SH-SY5Y (cell line): ENCODE measurements around the gene HS3ST2.

Source experiments
- GATA2 ChIP-seq: IDR thresholded peaks from 2 replicates; pipeline ENCODE4 v1.6.1; 2011; ENCODE audit warnings: mild to moderate bottlenecking, low read depth, low read length
- GATA3 ChIP-seq: IDR thresholded peaks from 2 replicates; pipeline ENCODE4 v1.6.1; 2011; ENCODE audit warnings: low read depth, mild to moderate bottlenecking, low read length, moderate library complexity

DNA sequence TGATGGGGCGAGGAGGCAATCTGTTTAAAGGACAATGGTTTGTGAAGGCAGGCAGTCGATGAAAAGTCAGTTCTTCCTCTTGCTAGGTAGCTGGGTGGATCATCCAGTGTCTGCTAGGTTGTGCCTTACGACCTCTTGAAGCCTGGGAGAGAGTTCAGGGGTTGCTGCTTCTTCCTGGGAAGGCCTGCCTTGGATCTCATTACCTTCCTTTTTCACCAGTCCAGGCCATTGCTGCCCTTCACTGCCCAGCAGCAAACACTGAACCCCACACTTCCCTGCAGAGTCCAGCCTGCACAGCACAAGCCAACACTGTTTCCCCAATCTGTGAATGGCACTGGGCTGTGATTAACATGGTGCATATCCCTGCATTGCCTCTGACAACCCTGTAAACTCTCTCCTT lies 24.7 kb downstream of the HS3ST2 start:
- no peak for TF ChIP-seq GATA2
- no peak for TF ChIP-seq GATA3
